Activated T-cell treated with anti-CD3 and anti-CD28 coated beads for 4 hours (primary cell): ENCODE results near the gene EVI5L.
A peak's percentile ranks its signal among the peaks of the same experiment; 100 is the strongest.
"Not testable (repeated sequence)": the region's sequence is repeated elsewhere in the genome, so short reads cannot be mapped to it uniquely, and the experiment has no call there.

ENCODE experiments used
- DNase-seq: peaks from one replicate; pipeline ENCODE4 v3.0.0-alpha.2; 2020

The EVI5L gene

DNA sequence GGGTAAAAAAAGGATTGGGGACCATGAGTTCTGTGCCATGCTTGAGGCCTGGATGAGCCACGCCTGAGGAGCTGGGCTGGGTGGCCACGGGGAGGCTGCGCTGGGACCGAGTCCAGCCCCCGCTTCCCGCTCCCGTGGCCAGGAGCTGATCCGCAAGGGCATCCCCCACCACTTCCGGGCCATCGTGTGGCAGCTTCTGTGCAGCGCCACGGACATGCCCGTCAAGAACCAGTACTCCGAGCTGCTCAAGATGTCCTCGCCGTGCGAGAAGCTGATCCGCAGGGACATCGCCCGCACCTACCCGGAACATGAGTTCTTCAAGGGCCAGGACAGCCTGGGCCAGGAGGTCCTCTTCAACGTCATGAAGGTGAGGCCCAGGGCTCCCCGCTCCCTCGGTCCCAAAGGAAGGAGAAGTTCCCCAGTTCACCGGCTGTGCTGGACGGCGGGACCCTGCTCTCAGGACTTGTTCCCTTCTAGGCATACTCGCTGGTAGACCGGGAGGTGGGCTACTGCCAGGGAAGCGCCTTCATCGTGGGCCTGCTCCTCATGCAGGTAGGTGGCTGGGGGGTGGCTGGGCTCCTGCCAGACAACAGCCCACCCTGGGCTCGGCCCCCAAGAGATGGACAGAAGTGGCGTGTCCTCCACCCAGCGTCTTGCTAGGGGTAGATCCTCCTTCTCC is 18.9 kb downstream of the EVI5L start:
- no peak for DNase-seq

DNA sequence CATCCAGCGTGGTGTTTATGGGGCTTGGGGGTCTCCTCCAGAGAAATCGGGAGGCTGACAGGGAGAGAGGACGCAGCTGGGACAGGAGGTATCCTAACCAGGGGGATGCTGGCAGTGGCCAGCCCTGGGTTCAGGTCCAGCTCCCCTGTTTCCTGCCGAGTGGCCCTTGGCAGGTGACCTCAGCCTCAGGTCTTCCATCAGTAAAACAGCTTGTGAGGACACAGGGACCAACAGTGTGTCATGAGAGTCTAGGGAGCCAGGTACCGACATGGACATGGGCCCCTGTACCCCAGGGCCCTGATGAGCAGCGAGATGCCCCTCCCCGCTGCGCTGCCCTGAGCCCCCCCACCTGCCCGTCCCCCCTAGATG is 19.6 kb downstream of the EVI5L start:
- no peak for DNase-seq

DNA sequence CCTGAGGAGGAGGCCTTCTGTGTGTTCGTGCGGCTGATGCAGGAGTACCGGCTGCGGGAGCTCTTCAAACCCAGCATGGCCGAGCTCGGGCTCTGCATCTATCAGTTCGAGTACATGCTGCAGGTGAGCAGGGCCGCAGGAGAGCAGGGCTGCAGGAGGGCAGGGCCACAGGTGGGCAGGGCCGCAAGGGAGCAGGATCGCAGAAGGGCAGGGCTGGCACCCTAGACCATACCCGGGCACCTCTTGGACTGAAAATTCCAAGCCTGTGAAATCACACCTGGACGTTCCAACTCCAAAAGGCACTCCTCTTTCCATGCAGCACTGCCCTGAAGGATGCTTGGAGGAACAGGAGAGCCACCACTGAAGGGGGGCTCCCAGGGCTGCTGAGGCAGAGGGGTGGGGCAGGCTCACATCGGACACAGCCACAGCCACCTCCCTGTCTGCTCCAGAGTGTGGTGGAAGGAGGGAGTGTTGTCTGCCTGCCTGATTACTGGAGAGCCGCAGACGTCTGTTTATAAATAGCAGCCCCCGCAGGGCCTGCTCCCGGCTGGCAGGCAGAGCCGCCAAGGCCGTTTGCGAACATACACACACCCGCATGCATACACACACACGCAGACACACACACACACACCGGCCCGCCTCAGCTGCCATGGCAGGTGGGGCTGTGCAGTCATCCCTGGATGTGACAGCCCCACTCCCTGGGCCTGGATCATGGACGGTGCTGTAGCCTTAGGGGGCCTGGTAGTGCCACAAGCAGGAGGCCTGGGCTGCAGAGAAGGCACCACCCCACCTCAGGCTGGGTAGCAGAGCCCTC is 20.2 kb downstream of the EVI5L start:
- DNase-seq, result no peak

DNA sequence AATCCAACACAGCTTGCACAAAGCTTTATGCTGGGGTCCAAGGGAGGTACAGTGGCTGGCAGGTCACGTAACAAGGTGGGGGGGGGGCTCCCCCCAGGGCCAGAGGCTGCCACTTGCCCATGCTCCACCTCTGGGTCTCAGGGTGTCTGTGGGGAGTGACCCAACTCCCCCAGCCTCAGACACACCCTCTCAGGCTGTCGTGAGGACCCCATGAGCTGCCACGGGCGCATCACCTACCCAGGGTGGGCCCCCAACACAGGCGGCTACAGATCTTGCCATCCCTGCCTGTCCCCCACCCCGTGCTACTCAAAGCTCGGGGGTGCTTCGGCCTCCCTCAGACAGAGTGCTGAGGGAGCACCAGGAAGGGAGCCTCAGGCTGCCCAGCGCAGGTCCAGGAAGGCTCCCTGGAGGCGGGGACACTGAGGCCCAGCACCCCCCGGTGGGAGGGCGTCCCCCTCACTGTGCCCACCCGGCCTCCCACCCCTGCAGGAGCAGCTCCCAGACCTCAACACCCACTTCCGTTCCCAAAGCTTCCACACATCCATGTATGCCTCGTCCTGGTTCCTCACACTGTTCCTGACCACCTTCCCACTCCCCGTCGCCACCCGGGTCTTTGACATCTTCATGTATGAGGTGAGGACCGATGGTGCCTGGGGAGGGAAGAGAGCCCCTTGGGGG is 21.1 kb downstream of the EVI5L start:
- DNase-seq, result no peak

DNA sequence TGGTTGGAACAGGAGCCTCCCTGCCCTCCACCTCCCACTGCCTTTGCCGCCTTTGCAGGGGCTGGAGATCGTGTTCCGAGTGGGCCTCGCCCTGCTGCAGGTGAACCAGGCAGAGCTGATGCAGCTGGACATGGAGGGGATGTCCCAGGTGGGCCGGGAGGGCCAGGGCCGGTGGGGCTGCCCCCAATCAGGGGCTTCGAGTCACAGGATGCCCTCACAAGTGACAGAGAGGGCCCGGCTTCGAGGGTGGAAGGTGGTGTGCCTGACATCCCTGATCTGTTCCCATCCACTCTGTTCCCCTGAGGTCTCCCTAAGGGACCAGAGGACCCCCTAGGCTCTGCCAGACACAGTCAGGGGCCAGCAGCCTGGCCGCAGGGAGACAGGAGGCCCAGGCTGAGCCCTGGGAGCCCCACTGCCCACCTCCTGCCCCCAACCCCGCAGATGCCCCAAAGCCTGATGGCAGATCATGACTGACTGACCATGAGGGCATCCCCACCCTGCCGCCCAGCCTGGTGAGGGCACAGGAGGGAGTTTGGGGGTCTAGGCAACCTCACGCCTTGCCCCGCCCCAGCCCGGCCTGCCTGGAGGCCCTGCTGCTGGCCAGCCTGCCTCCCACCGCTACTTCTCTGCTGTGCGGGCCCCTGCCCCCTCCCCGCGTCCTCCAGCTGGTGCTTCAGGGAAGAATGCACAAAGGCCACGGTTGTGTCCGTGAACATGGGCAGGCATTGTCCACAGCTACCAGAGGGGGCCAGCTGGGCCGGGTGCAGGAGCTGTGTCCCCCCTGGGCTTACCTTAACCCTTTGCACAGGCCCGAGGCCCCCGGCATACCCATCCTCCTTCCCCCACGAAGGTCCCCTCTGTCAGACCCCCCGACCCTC is 21.8 kb downstream of the EVI5L start:
- no peak for DNase-seq

GRCh38 chr19:7852851-7853769 is 23.1 kb downstream of the EVI5L start:
- peak; percentile 50 for DNase-seq

- DNase-seq, result no peak
Observed at GRCh38 chr19:7853770-7854128, 23.7 kb downstream of the EVI5L start.

DNA sequence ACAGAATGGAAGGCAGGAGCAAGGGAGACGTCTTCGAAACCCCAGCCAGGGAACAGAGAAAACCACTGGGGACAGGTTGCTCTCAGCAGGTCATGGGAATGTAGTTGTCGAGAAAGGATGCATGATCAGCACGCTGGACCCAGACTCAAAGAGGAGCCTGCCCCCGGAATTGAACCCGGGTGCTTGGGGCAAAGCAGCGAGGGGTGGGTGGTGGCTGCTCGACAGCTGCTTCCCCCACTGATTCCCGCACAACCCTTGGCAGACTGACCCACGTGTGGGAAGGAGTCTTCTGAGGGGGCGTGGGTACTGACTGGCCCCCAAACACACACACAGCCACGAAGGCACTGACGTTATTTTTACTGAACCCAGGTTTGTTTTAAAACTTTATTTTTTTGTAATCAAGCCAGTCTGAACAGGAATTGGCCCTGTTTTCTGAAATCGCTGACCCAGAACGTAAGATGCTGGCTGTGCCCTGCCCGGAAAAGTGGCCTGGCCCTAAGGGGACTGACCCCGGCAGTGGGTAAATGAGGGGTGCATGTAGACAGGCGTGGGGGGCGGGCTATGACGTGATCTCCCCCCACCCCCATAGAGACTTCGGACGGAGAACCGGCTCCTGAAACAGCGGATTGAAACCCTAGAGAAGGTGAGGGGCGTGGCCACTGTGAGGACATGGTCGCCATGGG is 25.5 kb downstream of the EVI5L start:
- DNase-seq, result no peak

DNA sequence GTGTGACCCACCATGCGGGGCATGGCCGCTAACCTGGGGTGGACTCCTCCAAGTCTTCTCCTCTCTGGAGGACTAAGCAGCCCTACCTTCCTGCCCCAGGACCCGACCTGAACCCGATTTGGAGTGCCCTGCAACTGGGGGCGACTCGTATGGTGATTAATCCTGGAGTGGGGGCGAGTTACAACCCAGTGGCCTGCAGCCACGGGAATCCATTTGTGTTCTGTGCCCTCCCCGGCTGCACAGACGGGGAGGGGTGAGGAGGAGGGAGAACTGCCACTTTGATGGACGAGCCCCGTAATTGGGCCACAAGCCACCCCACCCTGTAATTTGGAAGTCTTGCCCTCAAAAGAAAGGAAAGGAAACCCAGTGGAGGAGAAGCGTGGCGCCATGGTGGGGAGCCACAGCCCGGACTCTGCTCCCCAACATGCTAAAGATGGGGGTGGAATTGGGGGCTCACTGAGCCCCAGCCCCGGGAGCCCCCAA is 26.1 kb downstream of the EVI5L start:
- DNase-seq, result no peak

DNA sequence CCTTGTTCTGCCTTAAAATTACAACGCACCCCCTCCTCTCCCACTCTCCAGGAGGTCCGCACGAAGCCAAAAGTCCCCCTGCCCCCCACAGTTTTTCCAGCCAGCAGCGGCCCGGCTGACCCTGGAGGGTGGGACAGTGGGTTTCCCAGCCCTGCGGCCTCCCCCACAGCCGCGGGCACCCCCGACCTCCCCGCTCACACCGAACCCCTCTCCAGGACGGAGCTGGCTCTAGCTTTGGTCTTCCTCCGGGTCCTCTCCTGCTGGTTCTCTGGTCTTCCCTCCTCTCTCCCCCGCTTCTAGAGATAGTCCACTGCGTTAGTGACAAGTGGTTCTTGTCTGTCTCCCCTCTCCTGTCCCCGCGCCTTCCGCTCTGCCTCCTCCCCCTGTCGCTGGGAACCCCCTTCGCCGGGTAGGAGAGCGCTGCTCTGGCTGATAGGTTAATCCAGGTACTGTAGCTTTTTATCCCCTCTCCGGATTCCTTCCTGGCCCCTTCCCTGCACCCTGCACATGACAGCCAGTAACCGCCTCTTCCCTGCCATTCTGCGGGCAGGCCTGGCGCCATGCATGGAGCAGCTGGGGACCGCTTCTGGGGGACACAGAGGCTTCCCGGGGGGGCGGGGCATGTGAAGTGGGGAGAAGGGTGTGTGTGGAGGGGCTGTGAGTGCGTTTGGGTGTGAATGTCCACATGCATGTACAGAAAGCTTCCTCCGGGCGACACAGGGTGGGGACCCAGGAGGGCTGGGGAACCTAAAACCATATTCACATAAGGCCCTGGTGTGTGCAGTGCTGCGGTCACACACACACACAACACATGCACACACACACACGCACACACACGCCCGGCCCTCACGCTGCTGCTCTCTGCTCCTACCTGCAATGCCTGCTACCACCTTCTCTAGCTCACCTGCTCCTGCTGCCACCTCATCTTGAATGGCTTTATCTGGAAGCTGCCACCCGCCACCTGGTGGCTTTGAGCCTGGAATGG is 27.0 kb downstream of the EVI5L start:
- DNase-seq, result no peak

DNA sequence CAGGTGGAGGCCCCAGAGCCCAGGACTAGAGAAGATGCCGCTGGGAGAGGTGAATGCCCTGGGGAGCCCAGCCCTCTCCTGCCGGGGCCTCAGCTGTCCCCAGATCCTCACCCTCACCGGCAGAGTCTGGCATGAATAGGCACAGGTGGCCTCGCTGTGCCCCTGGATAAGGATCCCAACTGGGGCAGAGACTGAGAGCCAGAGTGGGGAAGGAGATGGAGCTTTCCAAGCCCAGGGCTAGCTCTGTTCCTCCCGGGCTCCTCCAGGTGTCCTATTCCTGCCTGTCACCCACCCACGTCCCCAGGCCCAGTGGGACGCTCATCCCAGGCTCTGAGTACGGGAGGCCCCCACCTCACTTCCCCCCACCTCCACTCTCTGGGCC is 27.7 kb downstream of the EVI5L start:
- DNase-seq, result no peak

GRCh38 chr19:7858109-7858770 is 28.2 kb downstream of the EVI5L start:
- DNase-seq, result no peak

GRCh38 chr19:7859087-7859486 is 29.1 kb downstream of the EVI5L start:
- not testable (repeated sequence) for DNase-seq

DNA sequence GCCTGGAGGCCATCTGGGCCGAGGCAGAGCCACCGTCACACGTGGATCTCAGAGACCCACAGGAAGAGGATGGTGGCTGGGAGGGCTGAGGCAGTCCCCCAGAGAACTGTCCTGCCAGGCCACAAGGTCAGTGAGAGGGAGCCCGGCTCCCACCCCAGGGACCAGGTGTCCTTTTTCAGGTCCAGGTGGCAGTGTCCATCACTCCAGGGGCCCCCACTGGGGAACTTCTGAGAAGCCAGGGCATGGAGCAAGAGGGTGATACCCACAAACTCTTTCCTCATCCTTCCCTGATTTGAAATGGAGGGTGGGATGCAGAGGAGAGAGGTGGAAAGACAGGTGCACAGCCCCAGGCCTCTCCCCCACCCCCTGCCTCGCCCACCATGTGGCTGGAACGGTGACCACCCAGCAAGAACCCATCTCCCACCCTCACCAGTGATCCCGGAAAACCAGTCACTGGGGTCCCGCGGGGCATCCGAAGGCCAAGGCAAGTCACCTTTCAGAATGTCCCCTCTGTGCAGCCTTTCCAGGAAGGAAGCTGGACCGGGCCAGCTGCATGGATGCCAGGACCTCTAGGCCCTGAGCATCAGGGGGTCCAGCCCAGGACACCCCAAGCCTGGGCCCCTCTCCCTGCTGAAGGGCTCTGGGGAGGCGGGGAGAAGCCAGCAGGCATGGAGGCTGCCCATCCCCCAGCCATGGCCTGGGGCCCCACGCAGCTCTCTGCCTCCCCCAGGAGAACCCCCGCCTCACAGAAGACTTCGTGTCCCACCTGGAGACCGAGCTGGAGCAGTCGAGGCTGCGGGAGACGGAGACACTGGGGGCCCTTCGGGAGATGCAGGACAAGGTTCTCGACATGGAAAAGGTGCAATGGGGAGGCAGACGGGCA is 30.1 kb downstream of the EVI5L start:
- DNase-seq, result no peak

- DNase-seq, result no peak
Observed at GRCh38 chr19:7860714-7861618, 30.9 kb downstream of the EVI5L start.

DNA sequence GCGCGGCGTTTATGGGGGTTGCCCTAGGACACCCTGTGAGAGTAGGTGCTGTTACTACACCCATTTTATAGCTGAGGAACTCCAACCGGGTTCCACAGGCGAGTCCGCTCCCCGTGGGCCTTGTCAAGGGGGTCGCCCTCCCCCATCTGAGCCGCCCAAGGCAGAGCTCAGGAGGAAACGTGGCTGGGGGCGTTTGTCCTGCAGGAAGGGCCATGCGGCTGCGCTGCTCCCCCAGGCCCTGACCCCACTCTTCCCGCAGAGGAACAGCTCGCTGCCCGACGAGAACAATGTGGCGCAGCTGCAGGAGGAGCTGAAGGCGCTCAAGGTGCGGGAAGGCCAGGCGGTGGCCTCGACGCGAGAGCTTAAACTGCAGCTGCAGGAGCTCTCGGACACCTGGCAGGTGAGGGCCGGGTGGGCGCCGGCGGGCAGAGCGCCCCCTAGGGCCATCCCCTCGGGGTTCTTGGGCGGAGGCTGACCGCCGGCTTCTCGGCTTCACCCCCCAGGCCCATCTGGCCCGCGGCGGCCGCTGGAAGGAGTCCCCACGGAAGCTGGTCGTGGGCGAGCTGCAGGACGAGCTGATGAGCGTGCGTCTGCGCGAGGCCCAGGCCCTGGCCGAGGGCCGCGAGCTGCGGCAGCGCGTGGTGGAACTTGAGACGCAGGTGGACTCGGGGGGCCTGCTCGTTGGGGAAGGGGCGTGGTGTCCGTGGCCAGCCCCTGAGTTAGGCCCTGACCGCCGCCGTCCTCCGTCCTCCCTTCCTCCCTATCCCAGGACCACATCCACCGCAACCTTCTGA is 31.8 kb downstream of the EVI5L start:
- no peak for DNase-seq
